ENCODE results near the gene LIPI. TPM values are rescaled to one million over a fixed set of nuclear protein-coding genes. Genes with fewer than 3 reads are reported as not detected.
A peak's percentile ranks its signal among the peaks of the same experiment; 100 is the strongest.
"Not testable (repeated sequence)": the region's sequence is repeated elsewhere in the genome, so short reads cannot be mapped to it uniquely, and the experiment has no call there.

Gene LIPI
- total and polyA plus RNA-seq, 4 donors: not detected

DNA sequence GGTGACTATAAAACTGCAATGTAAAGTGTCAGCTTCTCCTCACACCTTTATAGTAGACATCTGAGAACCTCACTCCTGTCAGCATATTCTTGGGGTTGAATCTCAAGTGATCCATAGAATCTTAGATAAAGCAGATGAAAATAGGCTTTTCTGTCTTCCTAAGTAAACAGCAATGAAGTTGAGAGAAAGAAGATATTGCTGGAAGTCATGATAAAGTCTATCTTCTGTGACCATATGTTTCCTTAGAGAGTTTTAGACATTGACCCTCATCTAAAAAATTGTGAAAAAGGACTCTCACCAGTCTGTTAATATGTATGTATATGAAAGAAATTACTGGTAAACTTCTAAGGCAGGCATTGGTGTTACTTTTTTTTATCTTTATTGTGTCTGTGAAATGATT lies 66.8 kb downstream of the LIPI start:
- Histone ChIP-seq H3K36me3 (ENCODE audit: control insufficient read depth in 1 of 2, insufficient read depth in 2 of 2, low read length in 1 of 2) (no peaks in the 10 kb centered on the region), H3K9me3 (ENCODE audit: control insufficient read depth, low read length) (no peaks in the 10 kb centered on the region), H3K4me3 (ENCODE audit: low read length in 2 of 2) (no peak overlapping the region), H3K27ac (ENCODE audit: low read depth in 1 of 2, low read length in 2 of 2) (no peak overlapping the region), H3K27me3 (ENCODE audit: control insufficient read depth in 1 of 2, insufficient read depth in 2 of 2, low read length in 1 of 2) (no peaks in the 10 kb centered on the region), H3K4me1 (ENCODE audit: control insufficient read depth in 1 of 2, insufficient read depth in 2 of 2, low read length in 2 of 2) (no peaks in the 10 kb centered on the region)
- ATAC-seq (ENCODE audit: low FRiP score) (no peak), DNase-seq (no peak)
- intact Hi-C loops (cut with DNase I): no loop called here

DNA sequence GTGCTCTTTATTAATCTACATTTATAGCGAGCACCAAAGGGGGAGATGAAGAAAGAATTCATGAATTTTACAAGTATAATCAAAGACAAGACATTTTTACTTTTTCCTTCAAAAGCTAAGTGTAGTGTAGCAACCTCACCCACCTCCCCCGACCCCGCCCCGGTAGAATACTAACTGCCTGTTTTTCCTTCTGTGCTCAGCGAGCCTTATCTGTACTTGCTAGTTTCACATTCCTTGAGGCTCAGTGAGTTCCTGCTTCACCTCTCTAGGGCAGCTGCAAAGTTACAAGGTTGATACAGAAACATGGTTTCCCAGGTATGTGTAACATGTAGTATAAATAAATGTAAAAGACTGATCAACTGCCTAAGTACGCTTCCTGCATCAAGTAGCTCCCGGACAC lies 86.5 kb downstream of the LIPI start:
- 87 to 97% methylated on average over 7 of the region's 7 CpGs for WGBS, 2 donors
- Histone ChIP-seq H3K4me1 (ENCODE audit: control insufficient read depth in 1 of 2, insufficient read depth in 2 of 2, low read length in 2 of 2) (no peaks in the 10 kb centered on the region), H3K27ac (ENCODE audit: low read depth in 1 of 2, low read length in 2 of 2) (no peak overlapping the region), H3K4me3 (ENCODE audit: low read length in 2 of 2) (no peak overlapping the region), H3K27me3 (ENCODE audit: control insufficient read depth in 1 of 2, insufficient read depth in 2 of 2, low read length in 1 of 2) (no peaks in the 10 kb centered on the region), H3K9me3 (ENCODE audit: control insufficient read depth, low read length) (no peaks in the 10 kb centered on the region), H3K36me3 (ENCODE audit: control insufficient read depth in 1 of 2, insufficient read depth in 2 of 2, low read length in 1 of 2) (no peaks in the 10 kb centered on the region)
- ATAC-seq (ENCODE audit: low FRiP score) (no peak), DNase-seq (no peak)
- intact Hi-C loops (cut with DNase I): no loop called here

DNA sequence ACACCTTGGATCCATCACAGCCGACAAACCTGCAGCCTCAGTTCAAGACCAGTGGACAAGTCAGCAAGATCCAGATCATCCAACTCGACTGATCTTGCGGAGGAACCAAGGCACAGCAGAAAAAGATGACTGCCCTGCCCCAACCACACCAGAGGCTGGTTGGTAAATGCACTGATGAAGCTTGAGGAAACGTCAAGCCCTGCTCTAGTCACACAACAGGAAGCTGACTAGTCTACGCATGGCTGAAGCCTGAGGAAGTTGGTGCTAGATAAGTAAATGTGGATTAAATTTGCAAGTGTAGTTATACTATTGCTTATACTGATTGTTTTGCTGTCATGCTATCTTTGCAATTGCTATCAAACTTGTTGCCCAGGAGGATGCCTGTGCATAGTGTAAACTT lies 89.0 kb downstream of the LIPI start:
- no peak overlapping the region for H3K27ac ChIP-seq (ENCODE audit: low read depth in 1 of 2, low read length in 2 of 2)
- intact Hi-C loops (cut with DNase I): no loop called here
- no peaks in the 10 kb centered on the region for H3K9me3 ChIP-seq (ENCODE audit: control insufficient read depth, low read length)
- H3K27me3 ChIP-seq (ENCODE audit: control insufficient read depth in 1 of 2, insufficient read depth in 2 of 2, low read length in 1 of 2): no peaks in the 10 kb centered on the region
- WGBS, 2 donors: 85 to 98% methylated on average over 5 of the region's 5 CpGs
- H3K4me3 ChIP-seq (ENCODE audit: low read length in 2 of 2): no peak overlapping the region
- DNase-seq: no peak
- H3K4me1 ChIP-seq (ENCODE audit: control insufficient read depth in 1 of 2, insufficient read depth in 2 of 2, low read length in 2 of 2): no peaks in the 10 kb centered on the region
- ATAC-seq (ENCODE audit: low FRiP score): no peak
- H3K36me3 ChIP-seq (ENCODE audit: control insufficient read depth in 1 of 2, insufficient read depth in 2 of 2, low read length in 1 of 2): no peaks in the 10 kb centered on the region

DNA sequence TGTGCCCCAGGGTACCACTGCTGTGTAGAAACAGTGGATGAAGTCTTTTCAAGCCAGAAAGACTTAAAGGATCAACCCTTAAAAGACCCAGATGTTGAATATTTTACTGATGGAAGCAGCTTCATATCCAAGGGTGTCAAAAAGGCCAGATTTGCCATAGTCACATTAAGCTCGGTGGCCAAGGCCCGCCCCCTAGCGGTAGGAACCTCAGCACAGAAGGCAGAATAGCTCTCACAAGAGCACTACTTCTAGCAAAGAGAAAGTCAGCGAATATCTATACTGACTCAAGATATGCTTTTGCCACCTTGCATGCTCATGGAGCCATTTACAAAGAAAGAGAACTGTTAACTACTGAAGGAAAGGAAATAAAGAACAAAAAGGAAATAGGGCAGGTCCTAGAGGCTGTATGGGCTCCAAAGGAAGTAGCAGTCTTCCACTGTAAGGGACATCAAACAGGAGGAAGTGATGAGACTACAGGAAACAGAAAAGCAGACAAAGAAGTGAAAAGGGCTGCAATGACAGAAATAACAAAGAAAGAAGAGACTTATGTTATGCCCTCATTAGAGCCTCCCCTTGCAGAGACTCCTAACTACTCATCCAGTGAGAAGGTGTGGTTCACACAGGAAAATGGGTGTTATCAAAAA lies 90.5 kb downstream of the LIPI start:
- intact Hi-C loops (cut with DNase I): no loop called here
- ATAC-seq (ENCODE audit: low FRiP score): no peak
- H3K9me3 ChIP-seq (ENCODE audit: control insufficient read depth, low read length): no peaks in the 10 kb centered on the region
- H3K4me1 ChIP-seq (ENCODE audit: control insufficient read depth in 1 of 2, insufficient read depth in 2 of 2, low read length in 2 of 2): no peaks in the 10 kb centered on the region
- H3K27ac ChIP-seq (ENCODE audit: low read depth in 1 of 2, low read length in 2 of 2): no peak overlapping the region
- no peaks in the 10 kb centered on the region for H3K36me3 ChIP-seq (ENCODE audit: control insufficient read depth in 1 of 2, insufficient read depth in 2 of 2, low read length in 1 of 2)
- H3K4me3 ChIP-seq (ENCODE audit: low read length in 2 of 2): no peak overlapping the region
- H3K27me3 ChIP-seq (ENCODE audit: control insufficient read depth in 1 of 2, insufficient read depth in 2 of 2, low read length in 1 of 2): no peaks in the 10 kb centered on the region
- 37 to 53% methylated on average over 4 of the region's 4 CpGs for WGBS, 2 donors
- DNase-seq: no peak

DNA sequence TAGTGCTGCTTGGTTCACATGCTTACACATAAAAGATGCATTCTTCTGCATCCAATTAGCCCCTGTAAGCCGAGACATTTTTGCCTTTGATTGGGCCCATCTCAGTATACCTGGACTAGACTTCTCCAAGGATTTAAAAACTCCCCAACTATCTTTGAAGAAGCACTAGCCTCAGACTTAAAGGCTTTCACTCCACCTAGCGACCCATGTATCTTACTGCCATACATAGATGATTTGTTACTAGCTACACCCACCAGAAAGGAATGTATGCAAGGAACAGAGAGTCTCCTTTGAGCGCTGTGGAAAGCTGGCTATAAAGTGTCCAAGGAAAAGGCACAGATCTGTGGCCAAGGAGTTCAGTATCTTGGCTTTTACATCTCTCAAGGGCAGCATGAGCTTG lies 91.7 kb downstream of the LIPI start:
- H3K9me3 ChIP-seq (ENCODE audit: control insufficient read depth, low read length): no peaks in the 10 kb centered on the region
- DNase-seq: no peak
- H3K36me3 ChIP-seq (ENCODE audit: control insufficient read depth in 1 of 2, insufficient read depth in 2 of 2, low read length in 1 of 2): no peaks in the 10 kb centered on the region
- H3K4me1 ChIP-seq (ENCODE audit: control insufficient read depth in 1 of 2, insufficient read depth in 2 of 2, low read length in 2 of 2): no peaks in the 10 kb centered on the region
- H3K4me3 ChIP-seq (ENCODE audit: low read length in 2 of 2): no peak overlapping the region
- intact Hi-C loops (cut with DNase I): no loop called here
- ATAC-seq (ENCODE audit: low FRiP score): no peak
- no peak overlapping the region for H3K27ac ChIP-seq (ENCODE audit: low read depth in 1 of 2, low read length in 2 of 2)
- WGBS, 2 donors: 77 to 89% methylated on average over 3 of the region's 3 CpGs
- no peaks in the 10 kb centered on the region for H3K27me3 ChIP-seq (ENCODE audit: control insufficient read depth in 1 of 2, insufficient read depth in 2 of 2, low read length in 1 of 2)

DNA sequence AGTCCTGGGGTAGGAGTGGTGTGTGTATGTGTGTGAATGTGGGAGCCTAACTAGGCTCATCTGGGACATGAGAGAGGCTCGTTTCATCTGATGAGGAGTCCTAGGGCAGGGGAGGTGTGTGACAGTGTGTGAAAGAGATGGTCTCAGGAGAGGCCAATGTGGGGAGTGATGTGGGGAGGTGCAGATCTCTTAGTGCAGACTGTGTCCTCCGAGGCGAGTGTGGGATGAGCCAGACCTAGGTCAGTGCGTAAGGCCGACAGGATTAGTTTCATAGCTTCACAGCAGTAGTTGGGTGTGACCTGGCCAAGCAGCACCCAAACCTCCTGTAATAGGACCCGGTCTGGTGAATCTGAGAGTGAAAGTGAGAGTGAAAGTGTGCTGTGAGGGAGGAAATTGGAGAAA lies 94.7 kb downstream of the LIPI start:
- Histone ChIP-seq H3K4me1 (ENCODE audit: control insufficient read depth in 1 of 2, insufficient read depth in 2 of 2, low read length in 2 of 2) (no peaks in the 10 kb centered on the region), H3K27me3 (ENCODE audit: control insufficient read depth in 1 of 2, insufficient read depth in 2 of 2, low read length in 1 of 2) (no peaks in the 10 kb centered on the region), H3K9me3 (ENCODE audit: control insufficient read depth, low read length) (no peaks in the 10 kb centered on the region), H3K36me3 (ENCODE audit: control insufficient read depth in 1 of 2, insufficient read depth in 2 of 2, low read length in 1 of 2) (no peaks in the 10 kb centered on the region), H3K4me3 (ENCODE audit: low read length in 2 of 2) (no peak overlapping the region), H3K27ac (ENCODE audit: low read depth in 1 of 2, low read length in 2 of 2) (no peak overlapping the region)
- DNase-seq: no peak
- ATAC-seq (ENCODE audit: low FRiP score): no peak
- 89 to 97% methylated on average over 6 of the region's 6 CpGs for WGBS, 2 donors
- intact Hi-C loops (cut with DNase I): no loop called here

DNA sequence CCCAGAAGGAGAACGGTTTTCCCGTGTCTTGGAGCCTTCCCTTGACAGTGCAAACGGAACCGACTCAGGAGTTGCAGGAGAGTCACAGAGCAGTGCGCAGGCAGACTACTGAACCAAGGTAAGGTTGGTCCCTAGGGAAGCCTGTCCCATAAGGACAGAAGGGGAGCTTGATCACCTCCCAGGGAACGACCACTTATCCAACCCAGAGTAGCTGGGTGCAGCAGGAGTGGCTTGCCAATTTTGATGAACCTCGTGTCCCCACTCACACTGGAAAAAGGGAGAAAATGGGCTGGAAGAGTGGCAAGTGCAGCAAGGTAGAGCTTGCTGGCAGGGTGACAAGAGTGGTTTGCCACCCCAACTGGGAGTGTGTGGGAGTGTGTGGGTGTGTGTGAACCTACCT lies 95.1 kb downstream of the LIPI start:
- intact Hi-C loops (cut with DNase I): no loop called here
- Histone ChIP-seq H3K4me1 (ENCODE audit: control insufficient read depth in 1 of 2, insufficient read depth in 2 of 2, low read length in 2 of 2) (no peaks in the 10 kb centered on the region), H3K27me3 (ENCODE audit: control insufficient read depth in 1 of 2, insufficient read depth in 2 of 2, low read length in 1 of 2) (no peaks in the 10 kb centered on the region), H3K9me3 (ENCODE audit: control insufficient read depth, low read length) (no peaks in the 10 kb centered on the region), H3K4me3 (ENCODE audit: low read length in 2 of 2) (no peak overlapping the region), H3K27ac (ENCODE audit: low read depth in 1 of 2, low read length in 2 of 2) (no peak overlapping the region), H3K36me3 (ENCODE audit: control insufficient read depth in 1 of 2, insufficient read depth in 2 of 2, low read length in 1 of 2) (no peaks in the 10 kb centered on the region)
- 89 to 93% methylated on average over 7 of the region's 7 CpGs for WGBS, 2 donors
- DNase-seq: no peak
- ATAC-seq (ENCODE audit: low FRiP score): peak; percentile 28

DNA sequence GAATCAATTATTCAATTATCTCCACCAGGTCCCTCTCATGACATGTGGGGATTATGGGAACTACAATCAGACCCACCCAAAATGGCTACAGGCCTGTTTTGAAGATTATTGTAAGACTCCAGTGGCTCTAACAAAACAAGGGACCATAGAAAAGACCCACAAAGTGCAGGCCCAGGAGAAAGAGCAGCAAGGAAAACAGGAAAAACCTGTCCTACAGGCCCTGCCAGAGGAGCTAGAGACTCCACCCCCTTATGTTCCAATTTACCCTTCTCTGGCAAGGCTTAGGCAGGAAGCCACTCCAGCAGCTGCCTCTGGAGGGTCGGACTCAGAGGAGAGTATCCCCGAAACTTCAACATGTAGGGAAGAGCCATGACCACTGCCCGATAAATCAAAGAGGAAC lies 96.5 kb downstream of the LIPI start:
- ATAC-seq (ENCODE audit: low FRiP score): no peak
- 90 to 100% methylated on average over 3 of the region's 3 CpGs for WGBS, 2 donors
- intact Hi-C loops (cut with DNase I): no loop called here

DNA sequence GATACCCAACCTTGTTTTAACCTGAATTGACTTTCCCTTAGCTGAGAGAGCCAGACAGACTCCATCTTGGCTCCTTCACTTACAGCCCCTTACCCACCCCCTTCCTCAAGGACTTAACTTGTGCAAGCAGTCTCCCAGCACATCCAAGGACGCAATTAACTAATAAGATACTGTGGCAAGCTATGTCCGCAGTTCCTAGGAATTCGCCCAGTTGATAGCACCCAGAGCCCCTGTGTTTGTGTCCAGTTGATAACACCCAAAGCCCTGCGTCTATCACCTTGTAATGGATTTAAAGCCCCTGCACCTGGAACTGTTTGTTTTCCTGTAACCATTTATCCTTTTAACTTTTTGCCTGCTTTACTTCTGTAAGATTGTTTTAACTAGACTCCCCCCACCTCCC lies 106.2 kb downstream of the LIPI start:
- ATAC-seq (ENCODE audit: low FRiP score); H3K27ac ChIP-seq (ENCODE audit: low read depth in 1 of 2, low read length in 2 of 2); H3K4me3 ChIP-seq (ENCODE audit: low read length in 2 of 2); H3K27me3 ChIP-seq (ENCODE audit: control insufficient read depth in 1 of 2, insufficient read depth in 2 of 2, low read length in 1 of 2); H3K4me1 ChIP-seq (ENCODE audit: control insufficient read depth in 1 of 2, insufficient read depth in 2 of 2, low read length in 2 of 2); H3K36me3 ChIP-seq (ENCODE audit: control insufficient read depth in 1 of 2, insufficient read depth in 2 of 2, low read length in 1 of 2); DNase-seq; H3K9me3 ChIP-seq (ENCODE audit: control insufficient read depth, low read length); intact Hi-C loops (cut with DNase I): not testable (repeated sequence)
- WGBS, 2 donors: 78 to 94% methylated on average over 4 of the region's 4 CpGs

More for the DNA sequence above, 96.5 kb downstream of the LIPI start:
- no peaks in the 10 kb centered on the region for H3K9me3 ChIP-seq (ENCODE audit: control insufficient read depth, low read length)
- no peak for DNase-seq
- H3K4me1 ChIP-seq (ENCODE audit: control insufficient read depth in 1 of 2, insufficient read depth in 2 of 2, low read length in 2 of 2): no peaks in the 10 kb centered on the region
- H3K36me3 ChIP-seq (ENCODE audit: control insufficient read depth in 1 of 2, insufficient read depth in 2 of 2, low read length in 1 of 2): no peaks in the 10 kb centered on the region
- no peak overlapping the region for H3K27ac ChIP-seq (ENCODE audit: low read depth in 1 of 2, low read length in 2 of 2)
- H3K4me3 ChIP-seq (ENCODE audit: low read length in 2 of 2): no peak overlapping the region
- no peaks in the 10 kb centered on the region for H3K27me3 ChIP-seq (ENCODE audit: control insufficient read depth in 1 of 2, insufficient read depth in 2 of 2, low read length in 1 of 2)

Measured in aorta (tissue), 5 donors.